ENCODE measurements around the gene RAD51AP1. TPM values are rescaled to one million over a fixed set of nuclear protein-coding genes. Genes with fewer than 3 reads are reported as not detected.

The RAD51AP1 gene
- total and polyA plus RNA-seq, 8 donors: 7.5 to 41.3 (median 25.4) TPM

DNA sequence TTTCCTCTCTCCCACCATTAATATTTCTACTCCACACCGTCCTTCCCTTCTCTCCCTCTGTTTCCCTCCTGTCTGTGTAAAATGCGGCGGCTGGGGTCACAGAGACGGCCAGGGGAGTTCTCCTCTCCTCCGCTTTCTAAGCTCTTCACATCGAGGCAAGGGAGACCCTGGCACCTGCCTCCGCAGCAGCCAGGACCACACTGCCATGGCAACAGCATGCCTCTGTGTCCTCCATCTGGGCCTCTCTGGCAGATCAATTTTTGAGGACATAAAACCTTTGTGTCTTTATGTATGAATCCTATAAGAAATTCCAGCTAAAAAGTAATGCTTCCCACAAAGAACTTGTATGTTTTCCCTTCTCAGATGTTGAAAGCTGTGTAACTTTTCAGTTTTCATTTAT lies 64.7 kb downstream of the RAD51AP1 start:
- Histone ChIP-seq H3K27ac (no peak overlapping the region), H3K9me3 (no peaks in the 10 kb centered on the region), H3K4me1 (peaks cover 11 to 13% of the 10 kb centered on the region in 2 donors), H3K27me3 (no peaks in the 10 kb centered on the region), H3K36me3 (no peaks in the 10 kb centered on the region), H3K4me3 (no peak overlapping the region)
- DNase-seq: no peak
- no peak for TF ChIP-seq CTCF (IDR thresholded peaks at IDR 0.05)
- intact Hi-C loops (cut with DNase I): no loop called here
- ATAC-seq: no peak

- intact Hi-C loops (cut with DNase I): no loop called here
- Histone ChIP-seq H3K4me3 (no peak overlapping the region), H3K27me3 (no peaks in the 10 kb centered on the region), H3K9me3 (no peaks in the 10 kb centered on the region), H3K36me3 (no peaks in the 10 kb centered on the region), H3K4me1 (peaks cover 11 to 13% of the 10 kb centered on the region in 2 donors), H3K27ac (no peak overlapping the region)
- no peak for ATAC-seq
- DNase-seq: no peak
- TF ChIP-seq CTCF (IDR thresholded peaks at IDR 0.05): no peak
Measured at GRCh38 chr12:4603946-4604345, 65.3 kb downstream of the RAD51AP1 start.

GRCh38 chr12:4604684-4605193 lies 66.0 kb downstream of the RAD51AP1 start:
- Histone ChIP-seq H3K27ac (peak overlapping the region in 1 of 2 donors; percentile 50), H3K4me1 (peaks cover 11 to 13% of the 10 kb centered on the region in 2 donors), H3K4me3 (peak overlapping the region; percentile 62 to 85), H3K9me3 (no peaks in the 10 kb centered on the region), H3K36me3 (no peaks in the 10 kb centered on the region), H3K27me3 (no peaks in the 10 kb centered on the region)
- DNase-seq (peak; percentile 77 to 92 (median 86)), ATAC-seq (peak; percentile 100)
- peak; percentile 96 to 100 for TF ChIP-seq CTCF (IDR thresholded peaks at IDR 0.05)
- intact Hi-C loops (cut with DNase I): no loop called here

DNA sequence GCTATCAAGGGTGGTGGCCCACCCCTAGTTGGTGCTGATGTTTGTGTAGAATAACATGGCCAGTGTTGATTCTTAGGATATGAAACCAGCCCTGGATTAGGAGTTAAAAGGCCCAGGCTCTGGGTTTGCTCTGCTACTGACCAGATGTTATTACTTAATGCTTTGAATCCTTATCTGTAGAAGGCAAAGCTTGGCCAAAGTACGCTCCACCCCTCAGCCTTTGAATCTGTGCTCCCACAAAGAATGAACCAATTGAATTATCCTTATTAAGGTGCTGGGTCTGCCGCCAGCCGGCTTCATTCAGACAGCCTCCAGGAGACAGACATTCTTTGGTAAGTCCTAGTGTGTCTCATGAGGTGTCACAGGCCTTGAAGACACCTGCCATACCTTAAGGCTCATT lies 68.4 kb downstream of the RAD51AP1 start:
- intact Hi-C loops (cut with DNase I): no loop called here
- ATAC-seq (no peak), DNase-seq (no peak)
- H3K36me3 ChIP-seq: peaks cover 0 to 21% of the 10 kb centered on the region in 2 donors
- H3K4me3 ChIP-seq: no peak overlapping the region
- TF ChIP-seq CTCF (IDR thresholded peaks at IDR 0.05): no peak
- peaks cover 11 to 13% of the 10 kb centered on the region in 2 donors for H3K4me1 ChIP-seq
- no peak overlapping the region for H3K27ac ChIP-seq
- no peaks in the 10 kb centered on the region for H3K9me3 ChIP-seq
- no peaks in the 10 kb centered on the region for H3K27me3 ChIP-seq

DNA sequence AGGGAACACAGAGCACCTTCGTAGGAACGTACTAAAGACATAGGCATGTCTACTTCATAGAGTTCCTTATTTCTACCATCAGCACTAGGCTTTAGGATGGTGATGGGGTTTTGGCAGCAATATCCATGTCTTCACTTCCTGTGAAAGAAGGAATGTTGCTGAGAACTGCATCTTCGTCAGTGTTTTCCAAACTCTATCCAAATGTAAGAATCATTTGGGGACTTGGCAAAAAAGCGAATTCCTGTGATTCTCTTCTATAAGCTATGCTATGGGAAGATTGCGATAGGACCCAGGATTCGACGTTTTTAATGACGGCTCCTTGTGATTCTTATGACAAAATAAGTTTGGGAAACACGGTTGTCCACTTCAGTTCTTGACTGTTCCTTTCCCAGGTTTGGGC lies 70.4 kb downstream of the RAD51AP1 start:
- no peak overlapping the region for H3K27ac ChIP-seq
- H3K9me3 ChIP-seq: no peaks in the 10 kb centered on the region
- intact Hi-C loops (cut with DNase I): no loop called here

More for the DNA sequence above, 70.4 kb downstream of the RAD51AP1 start:
- DNase-seq (no peak), ATAC-seq (no peak)
- Histone ChIP-seq H3K36me3 (peaks cover 0 to 40% of the 10 kb centered on the region in 2 donors), H3K4me3 (no peak overlapping the region), H3K4me1 (peaks cover 11 to 13% of the 10 kb centered on the region in 2 donors), H3K27me3 (no peaks in the 10 kb centered on the region)
- no peak for TF ChIP-seq CTCF (IDR thresholded peaks at IDR 0.05)

Other genes starting within 250 kb of the RAD51AP1 start
- 10 to 100 TPM; 19.8 to 21.4 TPM for gene TIGAR, start 217.7 kb upstream of the RAD51AP1 start, total RNA-seq
- 10 to 100 TPM in 1 of 6 donors, 1 to 10 TPM in 5; 2.7 to 11.0 (median 3.7) TPM for gene TIGAR, start 217.7 kb upstream of the RAD51AP1 start, polyA plus RNA-seq (ENCODE audit: insufficient read length in 6 of 6)
- gene FGF23, start 159.2 kb upstream of the RAD51AP1 start, total RNA-seq: not detected
- gene FGF23, start 159.2 kb upstream of the RAD51AP1 start, polyA plus RNA-seq (ENCODE audit: insufficient read length in 6 of 6): under 1 TPM in 3 of 6 donors, not detected in 3; 0.04 to 0.12 (median 0.07) TPM
- not detected for gene FGF6, start 93.1 kb upstream of the RAD51AP1 start, total RNA-seq
- gene FGF6, start 93.1 kb upstream of the RAD51AP1 start, polyA plus RNA-seq (ENCODE audit: insufficient read length in 6 of 6): not detected
- 10 to 100 TPM; 35.0 to 36.2 TPM for gene DYRK4, start 23.3 kb downstream of the RAD51AP1 start, total RNA-seq
- gene DYRK4, start 23.3 kb downstream of the RAD51AP1 start, polyA plus RNA-seq (ENCODE audit: insufficient read length in 6 of 6): 10 to 100 TPM; 53.4 to 65.4 (median 59.9) TPM
- gene AKAP3, start 110.2 kb downstream of the RAD51AP1 start, total RNA-seq: 1 to 10 TPM; 1.7 to 2.8 TPM
- gene AKAP3, start 110.2 kb downstream of the RAD51AP1 start, polyA plus RNA-seq (ENCODE audit: insufficient read length in 6 of 6): 1 to 10 TPM; 1.0 to 4.5 (median 2.0) TPM
- gene NDUFA9, start 110.2 kb downstream of the RAD51AP1 start, total RNA-seq: 10 to 100 TPM; 77.9 to 91.4 TPM
- gene NDUFA9, start 110.2 kb downstream of the RAD51AP1 start, polyA plus RNA-seq (ENCODE audit: insufficient read length in 6 of 6): 100 to 1,000 TPM in 2 of 6 donors, 10 to 100 TPM in 4; 82.3 to 106 (median 93.6) TPM
- gene GALNT8, start 181.5 kb downstream of the RAD51AP1 start, total RNA-seq: under 1 TPM; 0.09 to 0.50 TPM
- 1 to 10 TPM in 5 of 6 donors, under 1 TPM in 1; 0.95 to 2.3 (median 1.5) TPM for gene GALNT8, start 181.5 kb downstream of the RAD51AP1 start, polyA plus RNA-seq (ENCODE audit: insufficient read length in 6 of 6)